HG03196 (cell line): Measurements from ENCODE around the gene FBRSL1.
A peak's percentile ranks its signal among the peaks of the same experiment; 100 is the strongest.
"Not testable (repeated sequence)": the region's sequence is repeated elsewhere in the genome, so short reads cannot be mapped to it uniquely, and the experiment has no call there.

Source experiments
- ATAC-seq: cut with Tn5 transposase; IDR thresholded peaks from one replicate; pipeline ENCODE4 v1.9.1; 2021; ENCODE audit not compliant: unreplicated experiment

The FBRSL1 gene

GRCh38 chr12:132489602-132490266 is at the start of gene FBRSL1:
Gene FBRSL1 (plus strand): TSS chr12:132490151.
- ATAC-seq: peak; percentile 45

GRCh38 chr12:132440420-132440819 is 49.5 kb upstream of the FBRSL1 start:
- not testable (repeated sequence) for ATAC-seq

GRCh38 chr12:132441871-132442863 is 47.8 kb upstream of the FBRSL1 start:
- no peak for ATAC-seq

- no peak for ATAC-seq
Measured at GRCh38 chr12:132443091-132443490, 46.9 kb upstream of the FBRSL1 start.

- no peak for ATAC-seq
Measured at GRCh38 chr12:132444283-132444682, 45.7 kb upstream of the FBRSL1 start.

- no peak for ATAC-seq
Measured at GRCh38 chr12:132444957-132445883, 44.7 kb upstream of the FBRSL1 start.

- ATAC-seq: no peak
Measured at GRCh38 chr12:132445884-132446632, 43.9 kb upstream of the FBRSL1 start.

- no peak for ATAC-seq
Measured at GRCh38 chr12:132446633-132447326, 43.2 kb upstream of the FBRSL1 start.

GRCh38 chr12:132447327-132447720 is 42.6 kb upstream of the FBRSL1 start:
- ATAC-seq: no peak

GRCh38 chr12:132447731-132448462 is 42.1 kb upstream of the FBRSL1 start:
- no peak for ATAC-seq

GRCh38 chr12:132448463-132448820 is 41.5 kb upstream of the FBRSL1 start:
- ATAC-seq: no peak

GRCh38 chr12:132449565-132450417 is 40.2 kb upstream of the FBRSL1 start:
- ATAC-seq: peak; percentile 49

- no peak for ATAC-seq
Measured at GRCh38 chr12:132450418-132451171, 39.4 kb upstream of the FBRSL1 start.

GRCh38 chr12:132451172-132451835 is 38.6 kb upstream of the FBRSL1 start:
- no peak for ATAC-seq

GRCh38 chr12:132451836-132452195 is 38.1 kb upstream of the FBRSL1 start:
- ATAC-seq: no peak

GRCh38 chr12:132452596-132453350 is 37.2 kb upstream of the FBRSL1 start:
- no peak for ATAC-seq
